ENCODE data around the gene ZNF135. TPM values are rescaled to one million over a fixed set of nuclear protein-coding genes. Genes with fewer than 3 reads are reported as not detected.

ZNF135 gene
- total and polyA plus RNA-seq, 2 experiments from 2014 or later: 4.8 to 10.3 TPM

DNA sequence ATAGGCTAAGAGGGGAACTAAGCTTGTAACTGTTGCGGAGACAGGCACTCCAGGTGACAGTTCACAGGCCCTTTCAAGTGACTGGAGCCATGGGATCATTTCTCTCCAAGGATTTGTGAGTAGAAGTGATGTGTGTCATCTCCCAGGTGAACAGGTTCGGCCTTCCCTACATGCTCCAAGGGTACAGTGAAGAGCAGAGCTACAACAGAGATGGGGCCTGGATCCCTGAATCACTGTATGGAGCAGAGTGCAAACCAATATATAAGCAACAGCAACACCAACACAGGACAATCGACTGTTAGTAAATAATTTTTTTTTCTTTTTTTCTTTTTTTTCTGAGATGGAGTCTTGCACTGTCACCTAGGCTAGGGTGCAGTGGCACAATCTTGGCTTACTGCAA lies 23.9 kb downstream of the ZNF135 start:
- Histone ChIP-seq H3K4me1 (ENCODE audit: insufficient read depth) (no peaks in the 10 kb centered on the region), H3K4me2 (no peak overlapping the region), H3K27me3 (ENCODE audit: insufficient read depth) (no peaks in the 10 kb centered on the region), H3K4me3 (no peak overlapping the region), H3K27ac (ENCODE audit: low read depth) (no peak overlapping the region), H2AFZ (no peak overlapping the region), H3F3A (replicated peaks; ENCODE audit: low read depth) (0 out of 2 replicates have a peak, but pooled peaks cover 4% of the 10 kb centered on the region), H3K79me2 (replicated peaks; ENCODE audit: insufficient read depth) (no peaks in the 10 kb centered on the region), H3K9me2 (ENCODE audit: insufficient read depth) (peaks cover 2% of the 10 kb centered on the region; the same call in 1 of the 2 replicates), H4K20me1 (replicated peaks; ENCODE audit: insufficient read depth) (no peaks in the 10 kb centered on the region), H3K36me3 (ENCODE audit: insufficient read depth) (no peaks in the 10 kb centered on the region)
- no peak for ATAC-seq
- DNase-seq (ENCODE audit: low spot score): no peak
- Mint-ChIP-seq H3K4me3 (no peak overlapping the region), H3K27me3 (ENCODE audit: insufficient read depth, low read depth, poor library complexity) (peaks cover 1% of the 10 kb centered on the region), H3K9me3 (peaks cover 59% of the 10 kb centered on the region), H3K4me1 (no peaks in the 10 kb centered on the region), H3K36me3 (ENCODE audit: low read depth) (peaks cover 69% of the 10 kb centered on the region), H3K27ac (no peak overlapping the region)
- TF ChIP-seq NANOG (IDR thresholded peaks at IDR 0.05; ENCODE audit: borderline replicate concordance): no peak

DNA sequence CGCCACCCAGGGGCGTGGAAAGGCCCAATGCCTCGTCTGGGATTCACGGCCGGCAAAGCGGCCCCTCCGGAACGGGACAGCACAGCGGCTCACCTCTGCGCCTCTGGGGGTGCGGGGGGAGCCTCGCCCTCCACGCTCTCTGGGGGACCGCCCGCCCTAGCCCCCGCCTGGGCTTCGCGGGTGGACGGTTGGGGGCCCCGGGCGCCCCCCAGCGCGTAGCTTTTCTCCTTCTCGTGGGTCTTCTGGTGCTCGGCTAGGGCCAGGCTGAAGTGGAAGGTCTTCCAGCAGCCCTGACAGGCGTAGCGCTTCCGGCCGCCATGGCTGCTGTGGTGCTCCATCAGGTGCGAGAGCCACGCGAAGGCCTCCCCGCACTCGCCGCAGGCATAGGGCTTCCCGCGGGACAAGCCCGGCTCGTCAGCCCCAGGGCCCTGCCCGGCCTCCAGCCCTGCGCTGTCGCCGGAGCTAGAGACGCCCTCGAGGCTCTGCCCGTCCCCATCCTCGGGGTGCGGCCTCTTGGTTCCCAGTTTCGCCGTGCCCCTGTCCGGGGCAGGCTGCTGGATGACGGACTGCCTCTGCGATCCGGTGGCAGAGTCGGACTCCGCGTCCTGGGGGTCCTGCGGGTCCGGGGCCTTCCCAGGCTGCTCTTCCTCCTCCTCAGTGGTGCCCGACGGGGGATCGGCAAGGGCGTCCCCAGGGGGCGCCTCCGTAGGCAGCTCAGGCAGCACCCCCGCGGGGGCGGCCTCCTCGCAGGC lies 25.7 kb downstream of the ZNF135 start:
- peaks cover 1% of the 10 kb centered on the region for H3K27me3 Mint-ChIP-seq (ENCODE audit: insufficient read depth, low read depth, poor library complexity)
- Histone ChIP-seq H3K4me2 (no peak overlapping the region), H2AFZ (no peak overlapping the region), H3K36me3 (ENCODE audit: insufficient read depth) (no peaks in the 10 kb centered on the region), H4K20me1 (replicated peaks; ENCODE audit: insufficient read depth) (no peaks in the 10 kb centered on the region), H3K4me3 (no peak overlapping the region), H3K79me2 (replicated peaks; ENCODE audit: insufficient read depth) (no peaks in the 10 kb centered on the region), H3F3A (replicated peaks; ENCODE audit: low read depth) (0 out of 2 replicates have a peak, but pooled peaks cover 4% of the 10 kb centered on the region), H3K27ac (ENCODE audit: low read depth) (no peak overlapping the region), H3K27me3 (ENCODE audit: insufficient read depth) (no peaks in the 10 kb centered on the region), H3K4me1 (ENCODE audit: insufficient read depth) (no peaks in the 10 kb centered on the region), H3K9me2 (ENCODE audit: insufficient read depth) (peaks cover 2% of the 10 kb centered on the region; the same call in 1 of the 2 replicates)
- peaks cover 55% of the 10 kb centered on the region for H3K9me3 Mint-ChIP-seq
- no peaks in the 10 kb centered on the region for H3K4me1 Mint-ChIP-seq
- ATAC-seq (peak; percentile 38; the same call in 2 of the 3 replicates), DNase-seq (ENCODE audit: low spot score) (peak; percentile 21)
- peaks cover 71% of the 10 kb centered on the region for H3K36me3 Mint-ChIP-seq (ENCODE audit: low read depth)
- H3K4me3 Mint-ChIP-seq: no peak overlapping the region
- no peak overlapping the region for H3K27ac Mint-ChIP-seq
- TF ChIP-seq ZNF331 (CRISPR knock-in tag; IDR thresholded peaks at IDR 0.05; ENCODE audit: low read depth): no peak
- TF ChIP-seq, protein P1, sequence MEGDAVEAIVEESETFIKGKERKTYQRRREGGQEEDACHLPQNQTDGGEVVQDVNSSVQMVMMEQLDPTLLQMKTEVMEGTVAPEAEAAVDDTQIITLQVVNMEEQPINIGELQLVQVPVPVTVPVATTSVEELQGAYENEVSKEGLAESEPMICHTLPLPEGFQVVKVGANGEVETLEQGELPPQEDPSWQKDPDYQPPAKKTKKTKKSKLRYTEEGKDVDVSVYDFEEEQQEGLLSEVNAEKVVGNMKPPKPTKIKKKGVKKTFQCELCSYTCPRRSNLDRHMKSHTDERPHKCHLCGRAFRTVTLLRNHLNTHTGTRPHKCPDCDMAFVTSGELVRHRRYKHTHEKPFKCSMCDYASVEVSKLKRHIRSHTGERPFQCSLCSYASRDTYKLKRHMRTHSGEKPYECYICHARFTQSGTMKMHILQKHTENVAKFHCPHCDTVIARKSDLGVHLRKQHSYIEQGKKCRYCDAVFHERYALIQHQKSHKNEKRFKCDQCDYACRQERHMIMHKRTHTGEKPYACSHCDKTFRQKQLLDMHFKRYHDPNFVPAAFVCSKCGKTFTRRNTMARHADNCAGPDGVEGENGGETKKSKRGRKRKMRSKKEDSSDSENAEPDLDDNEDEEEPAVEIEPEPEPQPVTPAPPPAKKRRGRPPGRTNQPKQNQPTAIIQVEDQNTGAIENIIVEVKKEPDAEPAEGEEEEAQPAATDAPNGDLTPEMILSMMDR (conservative IDR thresholded peaks at IDR 0.05; ENCODE audit: low read depth in 2 of 2): no peak
- TF ChIP-seq NANOG (IDR thresholded peaks at IDR 0.05; ENCODE audit: borderline replicate concordance): no peak
- TF ChIP-seq ZNF114 (CRISPR knock-in tag; IDR thresholded peaks at IDR 0.05): no peak
- no peak for TF ChIP-seq EZH2phosphoT487 (IDR thresholded peaks at IDR 0.05; ENCODE audit: unreplicated experiment)
- no peak for TF ChIP-seq EZH2 (IDR thresholded peaks at IDR 0.05; ENCODE audit: low read depth, unreplicated experiment)
- TF ChIP-seq JUNB (IDR thresholded peaks at IDR 0.05; ENCODE audit: unreplicated experiment): no peak
- TF ChIP-seq POLR2AphosphoS5 (IDR thresholded peaks at IDR 0.05; ENCODE audit: low read depth): no peak
- TF ChIP-seq, protein P2, sequence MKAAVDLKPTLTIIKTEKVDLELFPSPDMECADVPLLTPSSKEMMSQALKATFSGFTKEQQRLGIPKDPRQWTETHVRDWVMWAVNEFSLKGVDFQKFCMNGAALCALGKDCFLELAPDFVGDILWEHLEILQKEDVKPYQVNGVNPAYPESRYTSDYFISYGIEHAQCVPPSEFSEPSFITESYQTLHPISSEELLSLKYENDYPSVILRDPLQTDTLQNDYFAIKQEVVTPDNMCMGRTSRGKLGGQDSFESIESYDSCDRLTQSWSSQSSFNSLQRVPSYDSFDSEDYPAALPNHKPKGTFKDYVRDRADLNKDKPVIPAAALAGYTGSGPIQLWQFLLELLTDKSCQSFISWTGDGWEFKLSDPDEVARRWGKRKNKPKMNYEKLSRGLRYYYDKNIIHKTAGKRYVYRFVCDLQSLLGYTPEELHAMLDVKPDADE (IDR thresholded peaks at IDR 0.05): no peak
- TF ChIP-seq CREB1 (CRISPR knock-in tag; IDR thresholded peaks at IDR 0.05; ENCODE audit: low read depth): no peak
- TF ChIP-seq, protein P3, sequence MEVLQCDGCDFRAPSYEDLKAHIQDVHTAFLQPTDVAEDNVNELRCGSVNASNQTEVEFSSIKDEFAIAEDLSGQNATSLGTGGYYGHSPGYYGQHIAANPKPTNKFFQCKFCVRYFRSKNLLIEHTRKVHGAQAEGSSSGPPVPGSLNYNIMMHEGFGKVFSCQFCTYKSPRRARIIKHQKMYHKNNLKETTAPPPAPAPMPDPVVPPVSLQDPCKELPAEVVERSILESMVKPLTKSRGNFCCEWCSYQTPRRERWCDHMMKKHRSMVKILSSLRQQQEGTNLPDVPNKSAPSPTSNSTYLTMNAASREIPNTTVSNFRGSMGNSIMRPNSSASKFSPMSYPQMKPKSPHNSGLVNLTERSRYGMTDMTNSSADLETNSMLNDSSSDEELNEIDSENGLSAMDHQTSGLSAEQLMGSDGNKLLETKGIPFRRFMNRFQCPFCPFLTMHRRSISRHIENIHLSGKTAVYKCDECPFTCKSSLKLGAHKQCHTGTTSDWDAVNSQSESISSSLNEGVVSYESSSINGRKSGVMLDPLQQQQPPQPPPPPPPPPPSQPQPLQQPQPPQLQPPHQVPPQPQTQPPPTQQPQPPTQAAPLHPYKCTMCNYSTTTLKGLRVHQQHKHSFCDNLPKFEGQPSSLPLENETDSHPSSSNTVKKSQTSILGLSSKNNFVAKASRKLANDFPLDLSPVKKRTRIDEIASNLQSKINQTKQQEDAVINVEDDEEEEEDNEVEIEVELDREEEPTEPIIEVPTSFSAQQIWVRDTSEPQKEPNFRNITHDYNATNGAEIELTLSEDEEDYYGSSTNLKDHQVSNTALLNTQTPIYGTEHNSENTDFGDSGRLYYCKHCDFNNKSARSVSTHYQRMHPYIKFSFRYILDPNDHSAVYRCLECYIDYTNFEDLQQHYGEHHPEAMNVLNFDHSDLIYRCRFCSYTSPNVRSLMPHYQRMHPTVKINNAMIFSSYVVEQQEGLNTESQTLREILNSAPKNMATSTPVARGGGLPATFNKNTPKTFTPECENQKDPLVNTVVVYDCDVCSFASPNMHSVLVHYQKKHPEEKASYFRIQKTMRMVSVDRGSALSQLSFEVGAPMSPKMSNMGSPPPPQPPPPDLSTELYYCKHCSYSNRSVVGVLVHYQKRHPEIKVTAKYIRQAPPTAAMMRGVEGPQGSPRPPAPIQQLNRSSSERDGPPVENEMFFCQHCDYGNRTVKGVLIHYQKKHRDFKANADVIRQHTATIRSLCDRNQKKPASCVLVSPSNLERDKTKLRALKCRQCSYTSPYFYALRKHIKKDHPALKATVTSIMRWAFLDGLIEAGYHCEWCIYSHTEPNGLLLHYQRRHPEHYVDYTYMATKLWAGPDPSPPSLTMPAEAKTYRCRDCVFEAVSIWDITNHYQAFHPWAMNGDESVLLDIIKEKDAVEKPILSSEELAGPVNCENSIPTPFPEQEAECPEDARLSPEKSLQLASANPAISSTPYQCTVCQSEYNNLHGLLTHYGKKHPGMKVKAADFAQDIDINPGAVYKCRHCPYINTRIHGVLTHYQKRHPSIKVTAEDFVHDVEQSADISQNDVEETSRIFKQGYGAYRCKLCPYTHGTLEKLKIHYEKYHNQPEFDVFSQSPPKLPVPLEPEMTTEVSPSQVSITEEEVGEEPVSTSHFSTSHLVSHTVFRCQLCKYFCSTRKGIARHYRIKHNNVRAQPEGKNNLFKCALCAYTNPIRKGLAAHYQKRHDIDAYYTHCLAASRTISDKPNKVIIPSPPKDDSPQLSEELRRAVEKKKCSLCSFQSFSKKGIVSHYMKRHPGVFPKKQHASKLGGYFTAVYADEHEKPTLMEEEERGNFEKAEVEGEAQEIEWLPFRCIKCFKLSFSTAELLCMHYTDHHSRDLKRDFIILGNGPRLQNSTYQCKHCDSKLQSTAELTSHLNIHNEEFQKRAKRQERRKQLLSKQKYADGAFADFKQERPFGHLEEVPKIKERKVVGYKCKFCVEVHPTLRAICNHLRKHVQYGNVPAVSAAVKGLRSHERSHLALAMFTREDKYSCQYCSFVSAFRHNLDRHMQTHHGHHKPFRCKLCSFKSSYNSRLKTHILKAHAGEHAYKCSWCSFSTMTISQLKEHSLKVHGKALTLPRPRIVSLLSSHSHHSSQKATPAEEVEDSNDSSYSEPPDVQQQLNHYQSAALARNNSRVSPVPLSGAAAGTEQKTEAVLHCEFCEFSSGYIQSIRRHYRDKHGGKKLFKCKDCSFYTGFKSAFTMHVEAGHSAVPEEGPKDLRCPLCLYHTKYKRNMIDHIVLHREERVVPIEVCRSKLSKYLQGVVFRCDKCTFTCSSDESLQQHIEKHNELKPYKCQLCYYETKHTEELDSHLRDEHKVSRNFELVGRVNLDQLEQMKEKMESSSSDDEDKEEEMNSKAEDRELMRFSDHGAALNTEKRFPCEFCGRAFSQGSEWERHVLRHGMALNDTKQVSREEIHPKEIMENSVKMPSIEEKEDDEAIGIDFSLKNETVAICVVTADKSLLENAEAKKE (CRISPR knock-in tag; IDR thresholded peaks at IDR 0.05): no peak
- no peak for TF ChIP-seq STAT1 (IDR thresholded peaks at IDR 0.05; ENCODE audit: unreplicated experiment)
